Activated CD8-positive, alpha-beta T cell treated with anti-CD3 and anti-CD28 coated beads for 36 hours (primary cell): ENCODE measurements around the gene WSCD2. TPM values are rescaled to one million over a fixed set of nuclear protein-coding genes. Genes with fewer than 3 reads are reported as not detected.

Source experiments
- ATAC-seq: fragments of 200-7000 bp; cut with Tn5 transposase; one replicate; pipeline ENCODE4 v1.10.0; 2021; ENCODE audit warnings: mild to moderate bottlenecking, moderate library complexity
- CTCF ChIA-PET: fragments of 350-600 bp; sonication (Branson Sonifier 250); formaldehyde crosslinking; loops from one replicate; lab custom pipeline; 2021; ENCODE audit warnings: antibody characterized with exemption; lab: Charles Lee
- POLR2A ChIA-PET: fragments of 350-600 bp; sonication (Branson Sonifier 250); formaldehyde crosslinking; loops from one replicate; lab custom pipeline; 2021; ENCODE audit warnings: antibody characterized with exemption; lab: Charles Lee
- DNase-seq: peaks from one replicate; pipeline ENCODE4 v3.0.0-alpha.2; 2020
- H3K27ac Mint-ChIP-seq: one replicate; pipeline ENCODE4 v1.8.0; 2021; ENCODE audit warnings: mild to moderate bottlenecking, mixed read lengths
- H3K27me3 Mint-ChIP-seq: one replicate; pipeline ENCODE4 v1.8.0; 2021; ENCODE audit warnings: mixed read lengths
- H3K36me3 Mint-ChIP-seq: one replicate; pipeline ENCODE4 v1.8.0; 2021; ENCODE audit warnings: low read depth, mixed read lengths
- H3K4me1 Mint-ChIP-seq: one replicate; pipeline ENCODE4 v1.8.0; 2021; ENCODE audit warnings: low read depth, mixed read lengths
- H3K4me3 Mint-ChIP-seq: one replicate; pipeline ENCODE4 v1.8.0; 2021; ENCODE audit warnings: mild to moderate bottlenecking, moderate library complexity, mixed read lengths
- H3K9me3 Mint-ChIP-seq: one replicate; pipeline ENCODE4 v1.8.0; 2021; ENCODE audit warnings: mixed read lengths
- intact Hi-C: fragments of 100-400 bp; cut with micrococcal nuclease; formaldehyde crosslinking; loops from one replicate; pipeline ENCODE4 v1.10.0; 2022
- total RNA-seq, 2 experiments: library from RNA; stranded (reverse); gene quantifications; one replicate each; pipeline ENCODE4 v1.2.3, GENCODE V29; 2021
- TF ChIP-seq, protein P1 (sequence below): fragments of 200-600 bp; IDR thresholded peaks from one replicate; pipeline ENCODE4 v1.8.0; 2022; ENCODE audit warnings: antibody characterized with exemption, mild to moderate bottlenecking

The WSCD2 gene
- total RNA-seq, 2 experiments from 2014 or later: not detected

DNA sequence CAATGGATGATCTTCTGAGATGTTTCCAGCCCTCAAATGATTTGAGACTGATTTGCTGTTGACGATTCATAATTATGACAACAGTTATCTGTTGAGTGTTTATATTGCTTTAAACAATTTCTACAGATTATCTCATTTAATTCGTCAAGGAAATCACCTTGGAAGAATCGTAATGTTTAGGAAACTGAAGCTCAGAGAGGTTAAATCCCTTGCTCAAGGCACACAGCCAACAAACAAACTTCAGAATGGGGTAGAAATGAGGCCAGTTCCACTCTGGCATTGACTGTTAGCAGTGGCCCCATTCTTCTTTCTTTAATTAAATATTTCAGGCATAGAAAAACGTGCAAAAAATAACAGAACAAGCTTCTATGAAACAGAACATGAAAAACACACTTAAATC lies 4.0 kb upstream of the WSCD2 start:
- no peak for ATAC-seq
- CTCF ChIA-PET: interaction anchor here (0.8 to 1.3 kb wide), 2 partner anchors 12 to 131 kb away, joined by 3 to 5 read pairs; no protein-coding TSS in a partner anchor
- no peak overlapping the region for H3K4me3 Mint-ChIP-seq

DNA sequence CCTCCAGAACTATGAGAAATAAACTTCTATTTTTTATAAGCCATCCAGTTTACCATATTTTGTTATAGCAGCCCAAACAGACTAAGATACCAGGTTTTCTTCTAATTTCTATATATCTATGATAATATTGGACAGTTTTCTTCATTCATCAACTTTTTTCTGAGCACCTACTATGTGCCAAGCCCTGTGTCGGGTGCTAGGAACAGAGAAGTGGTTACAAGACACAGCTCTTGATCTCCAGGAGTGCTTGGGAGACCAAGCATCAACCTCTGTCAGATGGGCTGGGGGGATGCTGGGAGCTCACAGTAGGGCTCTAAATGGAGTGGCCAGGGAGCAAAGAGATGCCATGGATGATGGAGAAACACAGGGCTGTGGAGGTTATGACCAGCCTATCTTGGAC lies 2.9 kb upstream of the WSCD2 start:
- no peak overlapping the region for H3K27ac Mint-ChIP-seq
- no peak for DNase-seq
- peaks cover 6% of the 10 kb centered on the region for H3K4me1 Mint-ChIP-seq
- H3K4me3 Mint-ChIP-seq: no peak overlapping the region
- no peaks in the 10 kb centered on the region for H3K9me3 Mint-ChIP-seq
- peaks cover 35% of the 10 kb centered on the region for H3K27me3 Mint-ChIP-seq
- ATAC-seq: no peak
- TF ChIP-seq, protein P1, sequence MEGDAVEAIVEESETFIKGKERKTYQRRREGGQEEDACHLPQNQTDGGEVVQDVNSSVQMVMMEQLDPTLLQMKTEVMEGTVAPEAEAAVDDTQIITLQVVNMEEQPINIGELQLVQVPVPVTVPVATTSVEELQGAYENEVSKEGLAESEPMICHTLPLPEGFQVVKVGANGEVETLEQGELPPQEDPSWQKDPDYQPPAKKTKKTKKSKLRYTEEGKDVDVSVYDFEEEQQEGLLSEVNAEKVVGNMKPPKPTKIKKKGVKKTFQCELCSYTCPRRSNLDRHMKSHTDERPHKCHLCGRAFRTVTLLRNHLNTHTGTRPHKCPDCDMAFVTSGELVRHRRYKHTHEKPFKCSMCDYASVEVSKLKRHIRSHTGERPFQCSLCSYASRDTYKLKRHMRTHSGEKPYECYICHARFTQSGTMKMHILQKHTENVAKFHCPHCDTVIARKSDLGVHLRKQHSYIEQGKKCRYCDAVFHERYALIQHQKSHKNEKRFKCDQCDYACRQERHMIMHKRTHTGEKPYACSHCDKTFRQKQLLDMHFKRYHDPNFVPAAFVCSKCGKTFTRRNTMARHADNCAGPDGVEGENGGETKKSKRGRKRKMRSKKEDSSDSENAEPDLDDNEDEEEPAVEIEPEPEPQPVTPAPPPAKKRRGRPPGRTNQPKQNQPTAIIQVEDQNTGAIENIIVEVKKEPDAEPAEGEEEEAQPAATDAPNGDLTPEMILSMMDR: no peak
- intact Hi-C loops: no loop called here
- CTCF ChIA-PET: interaction anchor here (1.3 kb wide), 1 partner anchor 132 kb away, joined by 5 read pairs; no protein-coding TSS in a partner anchor
- POLR2A ChIA-PET: no interaction called here
- H3K36me3 Mint-ChIP-seq: no peaks in the 10 kb centered on the region

More for the DNA sequence above, 4.0 kb upstream of the WSCD2 start:
- H3K27me3 Mint-ChIP-seq: peaks cover 37% of the 10 kb centered on the region
- TF ChIP-seq, protein P1: no peak
- POLR2A ChIA-PET: no interaction called here
- H3K4me1 Mint-ChIP-seq: peaks cover 6% of the 10 kb centered on the region
- intact Hi-C loops: no loop called here
- no peaks in the 10 kb centered on the region for H3K9me3 Mint-ChIP-seq
- H3K27ac Mint-ChIP-seq: no peak overlapping the region
- DNase-seq: no peak
- H3K36me3 Mint-ChIP-seq: no peaks in the 10 kb centered on the region

DNA sequence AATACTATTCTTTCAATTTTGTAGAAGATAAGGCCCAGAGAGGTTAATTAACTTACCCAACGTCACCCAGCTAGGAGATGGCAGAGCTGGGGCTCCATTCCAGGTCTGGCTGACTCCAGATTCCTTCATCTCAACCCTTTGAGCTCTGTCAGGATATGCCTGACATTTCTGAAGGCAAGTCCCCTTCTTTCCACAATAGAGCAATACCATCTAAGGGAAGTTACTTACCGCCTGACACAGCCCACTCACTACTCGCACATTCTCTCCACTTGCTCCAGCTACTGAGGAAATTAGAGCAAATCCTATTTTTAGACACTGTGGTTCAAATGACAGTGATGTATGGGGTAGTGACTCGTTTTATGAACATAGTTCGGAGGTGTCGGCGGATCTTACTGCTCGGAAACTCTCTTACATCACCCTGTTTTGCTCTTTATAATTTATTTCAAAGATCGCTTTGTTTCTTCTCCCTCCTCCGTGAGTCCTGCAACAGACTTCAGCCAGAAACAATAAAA lies 2.0 kb upstream of the WSCD2 start:
- ChIA-PET POLR2A (no interaction called here), CTCF (no interaction called here)
- H3K27me3 Mint-ChIP-seq: peaks cover 35% of the 10 kb centered on the region
- no peaks in the 10 kb centered on the region for H3K9me3 Mint-ChIP-seq
- intact Hi-C loops: no loop called here
- no peak for ATAC-seq
- no peak overlapping the region for H3K4me3 Mint-ChIP-seq
- TF ChIP-seq, protein P1: no peak
- no peak overlapping the region for H3K27ac Mint-ChIP-seq
- H3K36me3 Mint-ChIP-seq: no peaks in the 10 kb centered on the region
- H3K4me1 Mint-ChIP-seq: peaks cover 6% of the 10 kb centered on the region
- DNase-seq: no peak

DNA sequence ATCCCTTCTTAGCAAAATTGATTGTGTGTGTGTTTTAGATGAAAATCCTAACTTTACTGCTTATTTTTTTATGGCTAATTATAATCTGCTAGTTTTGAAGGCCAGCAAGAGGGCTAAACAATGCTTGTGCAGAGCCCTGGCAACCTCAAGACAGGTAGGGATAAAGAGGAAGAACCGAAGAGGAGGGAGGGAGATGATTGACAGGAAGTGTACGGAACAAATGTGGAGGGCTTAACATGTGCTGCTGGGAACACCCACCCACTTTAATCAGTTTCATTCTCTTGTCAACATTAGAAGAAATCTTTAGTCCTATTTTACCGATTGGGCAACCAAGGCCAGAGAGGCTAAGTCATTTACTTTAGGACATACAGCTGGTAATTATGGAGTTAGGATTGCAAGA lies 1.4 kb upstream of the WSCD2 start:
- no peak for ATAC-seq
- Mint-ChIP-seq H3K4me3 (no peak overlapping the region), H3K27me3 (peaks cover 34% of the 10 kb centered on the region), H3K27ac (no peak overlapping the region), H3K36me3 (no peaks in the 10 kb centered on the region), H3K4me1 (peaks cover 6% of the 10 kb centered on the region), H3K9me3 (no peaks in the 10 kb centered on the region)
- CTCF ChIA-PET: no interaction called here
- DNase-seq: no peak
- POLR2A ChIA-PET: no interaction called here
- intact Hi-C loops: no loop called here
- TF ChIP-seq, protein P1: no peak

DNA sequence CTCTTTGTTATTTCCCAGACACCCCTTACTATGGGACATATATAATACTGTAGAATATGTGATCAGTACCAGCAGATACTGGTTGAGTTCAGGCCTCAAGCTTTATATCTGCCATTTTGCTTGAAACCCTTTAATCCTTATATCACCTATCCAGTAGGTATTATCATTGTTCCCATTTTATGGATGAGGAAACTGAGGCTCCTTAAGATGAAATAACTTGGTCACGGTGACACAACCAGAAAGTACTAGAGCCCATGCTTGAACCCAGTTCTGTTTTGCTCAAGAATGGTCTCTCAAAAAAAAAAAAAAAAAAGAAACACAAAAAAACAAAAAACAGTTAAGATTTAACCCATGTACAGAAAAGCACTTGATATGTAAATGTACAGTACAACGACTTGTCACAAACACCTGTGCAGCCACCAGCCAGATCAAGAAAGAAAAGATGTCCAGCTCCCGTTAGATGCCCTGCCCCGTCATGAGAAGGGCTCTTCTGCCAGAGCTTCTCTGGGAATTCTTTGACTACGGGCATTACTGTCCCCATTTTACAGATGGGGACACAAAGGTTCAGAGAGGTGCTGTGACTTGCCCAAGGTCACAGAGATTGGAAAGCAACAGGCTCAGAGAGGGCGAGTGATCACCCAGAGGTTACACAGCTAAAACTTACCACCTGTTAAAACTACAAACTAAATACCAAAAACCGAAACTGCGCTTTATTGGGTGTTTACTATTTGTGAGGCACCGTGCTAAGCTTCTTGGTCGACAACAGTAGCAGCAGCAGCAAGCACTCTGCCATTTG lies 669 bp upstream of the WSCD2 start:
- no peaks in the 10 kb centered on the region for H3K36me3 Mint-ChIP-seq

More for the DNA sequence above, 669 bp upstream of the WSCD2 start:
- ChIA-PET POLR2A (interaction anchor here (0.6 kb wide), 1 partner anchor 158 kb away, joined by 3 read pairs; no protein-coding TSS in a partner anchor), CTCF (interaction anchor here (1.0 kb wide), 1 partner anchor 52 kb away, joined by 3 read pairs; no protein-coding TSS in a partner anchor)
- intact Hi-C loops: no loop called here
- no peak for DNase-seq
- H3K4me1 Mint-ChIP-seq: peaks cover 6% of the 10 kb centered on the region
- no peaks in the 10 kb centered on the region for H3K9me3 Mint-ChIP-seq
- TF ChIP-seq, protein P1: no peak
- ATAC-seq: no peak
- no peak overlapping the region for H3K27ac Mint-ChIP-seq
- H3K27me3 Mint-ChIP-seq: peaks cover 36% of the 10 kb centered on the region
- no peak overlapping the region for H3K4me3 Mint-ChIP-seq
